ENCODE measurements around the gene FLNB. TPM values are rescaled to one million over a fixed set of nuclear protein-coding genes. Genes with fewer than 3 reads are reported as not detected.
A peak's percentile ranks its signal among the peaks of the same experiment; 100 is the strongest.

Gene FLNB
- total and polyA plus RNA-seq, 2 of the 13 experiments (the other 11 are each of a cell fraction or from before 2014, with no cell fraction given): 106 to 130 TPM

DNA sequence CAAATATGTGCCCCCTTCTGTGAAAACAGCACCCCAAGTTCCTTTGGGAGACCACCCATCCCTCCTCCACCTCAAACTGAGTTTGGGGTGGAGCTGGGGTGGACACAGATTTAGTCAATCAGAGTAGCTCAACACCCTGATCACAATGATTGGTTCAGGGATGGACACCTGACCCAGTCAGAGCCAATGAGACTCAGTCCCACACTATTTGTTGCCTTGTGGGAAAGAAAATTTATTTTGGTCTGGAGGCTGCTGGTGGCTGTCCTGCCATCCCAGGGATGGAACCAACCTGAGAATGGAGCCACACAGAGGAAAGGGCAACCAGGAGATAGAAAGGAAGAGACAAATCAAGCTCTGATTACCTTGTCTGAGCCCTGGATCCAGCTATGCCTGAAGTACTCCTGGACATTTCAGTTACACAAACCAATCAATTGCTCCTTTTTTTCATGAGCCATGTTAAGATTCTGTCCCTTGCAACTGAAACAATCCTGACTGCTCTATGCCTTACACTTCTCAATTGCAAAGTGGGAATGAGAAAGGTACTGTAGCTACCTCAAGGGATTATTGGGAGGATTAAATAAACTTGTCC, 192.0 kb downstream of the FLNB start (continued):
- TF ChIP-seq, protein P1, sequence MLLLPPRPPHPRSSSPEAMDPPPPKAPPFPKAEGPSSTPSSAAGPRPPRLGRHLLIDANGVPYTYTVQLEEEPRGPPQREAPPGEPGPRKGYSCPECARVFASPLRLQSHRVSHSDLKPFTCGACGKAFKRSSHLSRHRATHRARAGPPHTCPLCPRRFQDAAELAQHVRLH (CRISPR knock-in tag; IDR thresholded peaks at IDR 0.05; ENCODE audit: borderline replicate concordance, low read depth): no peak
- TF ChIP-seq REL (CRISPR knock-in tag; conservative IDR thresholded peaks at IDR 0.05) (no peak), SOX13 (IDR thresholded peaks at IDR 0.05) (no peak), SOX13 (CRISPR knock-in tag; conservative IDR thresholded peaks at IDR 0.05 in 1 of 2, IDR thresholded peaks at IDR 0.05 in 1 of 2) (no peak), NFYC (CRISPR knock-in tag; IDR thresholded peaks at IDR 0.05) (peak; percentile 48; the same call in 1 of the 2 replicates), YEATS2 (CRISPR knock-in tag; IDR thresholded peaks at IDR 0.05; ENCODE audit: borderline replicate concordance) (no peak), ZNF329 (CRISPR knock-in tag; IDR thresholded peaks at IDR 0.05; ENCODE audit: low read depth) (peak; percentile 99), NFYB (CRISPR knock-in tag; IDR thresholded peaks at IDR 0.05) (peak; percentile 56), ZSCAN22 (CRISPR knock-in tag; IDR thresholded peaks at IDR 0.05) (no peak), ZNF773 (CRISPR knock-in tag; IDR thresholded peaks at IDR 0.05; ENCODE audit: borderline replicate concordance) (no peak)
- TF ChIP-seq, protein P2, sequence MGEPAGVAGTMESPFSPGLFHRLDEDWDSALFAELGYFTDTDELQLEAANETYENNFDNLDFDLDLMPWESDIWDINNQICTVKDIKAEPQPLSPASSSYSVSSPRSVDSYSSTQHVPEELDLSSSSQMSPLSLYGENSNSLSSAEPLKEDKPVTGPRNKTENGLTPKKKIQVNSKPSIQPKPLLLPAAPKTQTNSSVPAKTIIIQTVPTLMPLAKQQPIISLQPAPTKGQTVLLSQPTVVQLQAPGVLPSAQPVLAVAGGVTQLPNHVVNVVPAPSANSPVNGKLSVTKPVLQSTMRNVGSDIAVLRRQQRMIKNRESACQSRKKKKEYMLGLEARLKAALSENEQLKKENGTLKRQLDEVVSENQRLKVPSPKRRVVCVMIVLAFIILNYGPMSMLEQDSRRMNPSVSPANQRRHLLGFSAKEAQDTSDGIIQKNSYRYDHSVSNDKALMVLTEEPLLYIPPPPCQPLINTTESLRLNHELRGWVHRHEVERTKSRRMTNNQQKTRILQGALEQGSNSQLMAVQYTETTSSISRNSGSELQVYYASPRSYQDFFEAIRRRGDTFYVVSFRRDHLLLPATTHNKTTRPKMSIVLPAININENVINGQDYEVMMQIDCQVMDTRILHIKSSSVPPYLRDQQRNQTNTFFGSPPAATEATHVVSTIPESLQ (CRISPR knock-in tag; conservative IDR thresholded peaks at IDR 0.05): no peak
